ENCODE data around the gene NEK2.
"Not testable (repeated sequence)": the region's sequence is repeated elsewhere in the genome, so short reads cannot be mapped to it uniquely, and the experiment has no call there.

The NEK2 gene

GRCh38 chr1:211695135-211695816 lies 19.9 kb upstream of the NEK2 start:
- DNase-seq (ENCODE audit: low read depth in 2 of 2), result peak in 1 of 2 donors; percentile 10
- H3K4me3 ChIP-seq (replicated peaks in 1 of 2; ENCODE audit: low read depth in 2 of 2, low read length in 2 of 2), result no peak overlapping the region
- TF ChIP-seq, protein P1, sequence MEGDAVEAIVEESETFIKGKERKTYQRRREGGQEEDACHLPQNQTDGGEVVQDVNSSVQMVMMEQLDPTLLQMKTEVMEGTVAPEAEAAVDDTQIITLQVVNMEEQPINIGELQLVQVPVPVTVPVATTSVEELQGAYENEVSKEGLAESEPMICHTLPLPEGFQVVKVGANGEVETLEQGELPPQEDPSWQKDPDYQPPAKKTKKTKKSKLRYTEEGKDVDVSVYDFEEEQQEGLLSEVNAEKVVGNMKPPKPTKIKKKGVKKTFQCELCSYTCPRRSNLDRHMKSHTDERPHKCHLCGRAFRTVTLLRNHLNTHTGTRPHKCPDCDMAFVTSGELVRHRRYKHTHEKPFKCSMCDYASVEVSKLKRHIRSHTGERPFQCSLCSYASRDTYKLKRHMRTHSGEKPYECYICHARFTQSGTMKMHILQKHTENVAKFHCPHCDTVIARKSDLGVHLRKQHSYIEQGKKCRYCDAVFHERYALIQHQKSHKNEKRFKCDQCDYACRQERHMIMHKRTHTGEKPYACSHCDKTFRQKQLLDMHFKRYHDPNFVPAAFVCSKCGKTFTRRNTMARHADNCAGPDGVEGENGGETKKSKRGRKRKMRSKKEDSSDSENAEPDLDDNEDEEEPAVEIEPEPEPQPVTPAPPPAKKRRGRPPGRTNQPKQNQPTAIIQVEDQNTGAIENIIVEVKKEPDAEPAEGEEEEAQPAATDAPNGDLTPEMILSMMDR (IDR thresholded peaks at IDR 0.05; ENCODE audit: low read depth, low read length), result no peak

GRCh38 chr1:211693911-211694310 lies 18.5 kb upstream of the NEK2 start:
- not testable (repeated sequence) for H3K4me3 ChIP-seq (replicated peaks in 1 of 2; ENCODE audit: low read depth in 2 of 2, low read length in 2 of 2); DNase-seq (ENCODE audit: low read depth in 2 of 2)

GRCh38 chr1:211688421-211688820 lies 13.0 kb upstream of the NEK2 start:
- TF ChIP-seq, protein P1 (IDR thresholded peaks at IDR 0.05; ENCODE audit: low read depth, low read length), result no peak
- H3K4me3 ChIP-seq (replicated peaks in 1 of 2; ENCODE audit: low read depth in 2 of 2, low read length in 2 of 2), result no peak overlapping the region
- DNase-seq (ENCODE audit: low read depth in 2 of 2), result no peak

DNA sequence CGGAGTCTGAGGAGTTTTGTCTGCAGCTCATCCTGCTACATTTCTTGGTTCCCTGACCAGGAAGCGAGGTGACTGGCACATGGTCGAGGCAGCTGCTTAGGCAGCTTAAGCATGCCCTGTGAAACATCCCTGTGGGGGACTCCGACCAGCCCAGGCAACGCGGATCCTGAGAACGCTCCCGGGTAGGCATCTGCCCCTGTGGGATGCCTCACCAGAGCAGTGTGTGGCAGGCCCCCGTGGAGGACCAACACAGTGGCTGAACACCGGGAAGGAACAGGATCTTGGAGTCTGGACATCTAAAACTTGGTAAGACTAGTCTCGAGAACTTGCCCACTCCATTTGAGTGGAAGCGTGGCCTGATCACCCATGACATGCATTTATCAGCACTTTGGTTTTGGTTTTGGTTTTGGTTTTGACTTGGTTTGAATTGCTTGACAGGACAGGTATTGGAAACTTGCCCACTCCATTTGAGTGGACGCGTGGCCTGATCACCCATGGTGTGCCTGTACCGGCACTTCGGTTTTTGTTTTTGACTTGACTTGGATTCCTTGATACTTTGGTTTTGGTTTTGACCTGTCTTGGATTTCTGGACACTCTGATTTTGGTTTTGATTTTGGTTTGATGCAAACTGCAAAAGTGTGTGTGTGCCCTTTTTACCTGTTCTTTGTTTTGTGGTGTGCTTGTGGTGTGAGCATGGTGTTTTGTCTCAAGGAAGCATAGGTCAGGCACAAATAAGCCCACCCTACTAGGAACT lies 12.2 kb upstream of the NEK2 start:
- TF ChIP-seq, protein P1 (IDR thresholded peaks at IDR 0.05; ENCODE audit: low read depth, low read length), result no peak
- DNase-seq (ENCODE audit: low read depth in 2 of 2), result no peak
- H3K4me3 ChIP-seq (replicated peaks in 1 of 2; ENCODE audit: low read depth in 2 of 2, low read length in 2 of 2), result no peak overlapping the region

- H3K4me3 ChIP-seq (replicated peaks in 1 of 2; ENCODE audit: low read depth in 2 of 2, low read length in 2 of 2), result no peak overlapping the region
- DNase-seq (ENCODE audit: low read depth in 2 of 2), result no peak
- TF ChIP-seq, protein P1 (IDR thresholded peaks at IDR 0.05; ENCODE audit: low read depth, low read length), result no peak
Observed at GRCh38 chr1:211685823-211686222, 10.4 kb upstream of the NEK2 start.

DNA sequence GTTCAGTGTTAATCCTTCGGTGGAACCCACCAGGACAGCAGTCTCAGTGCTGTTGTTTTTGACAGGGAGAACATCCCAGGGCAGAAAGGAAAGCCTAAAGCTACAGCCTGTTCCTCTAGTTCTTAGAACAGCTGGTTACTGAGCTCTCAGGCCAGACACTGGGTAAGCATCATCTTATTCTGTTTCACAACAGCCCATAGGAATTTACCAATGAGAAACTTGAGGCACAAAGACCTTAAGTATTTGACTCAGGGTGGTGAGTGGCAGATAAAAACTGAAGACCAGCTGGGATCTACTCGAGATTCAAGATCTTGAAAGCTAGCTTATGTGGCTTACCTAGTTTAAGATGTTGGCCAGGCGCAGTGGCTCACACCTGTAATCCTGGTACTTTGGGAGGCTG lies 9.4 kb upstream of the NEK2 start:
- TF ChIP-seq, protein P1 (IDR thresholded peaks at IDR 0.05; ENCODE audit: low read depth, low read length), result no peak
- peak; percentile 17 to 36 for DNase-seq (ENCODE audit: low read depth in 2 of 2)
- H3K4me3 ChIP-seq (replicated peaks in 1 of 2; ENCODE audit: low read depth in 2 of 2, low read length in 2 of 2), result no peak overlapping the region

DNA sequence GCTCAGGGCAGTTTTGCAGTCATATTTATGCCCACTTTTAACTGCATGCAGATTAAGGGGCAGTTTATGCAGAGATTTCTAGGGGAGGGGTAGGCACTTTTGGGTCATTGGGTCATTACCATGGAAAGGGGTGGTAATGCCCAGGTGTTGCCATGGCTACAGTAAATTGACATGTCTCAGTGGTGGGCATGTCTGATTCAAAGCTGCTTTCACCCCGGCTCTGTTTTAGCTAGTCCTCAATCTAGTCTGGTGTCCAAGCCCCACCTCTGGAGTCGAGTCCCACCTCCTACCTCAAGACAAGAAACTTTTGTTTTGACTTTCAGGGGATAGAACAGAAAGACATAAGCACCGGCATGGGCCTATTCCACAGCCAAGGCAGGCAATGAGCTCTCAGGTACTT lies 8.9 kb upstream of the NEK2 start:
- DNase-seq (ENCODE audit: low read depth in 2 of 2), result no peak
- TF ChIP-seq, protein P1 (IDR thresholded peaks at IDR 0.05; ENCODE audit: low read depth, low read length), result no peak
- no peak overlapping the region for H3K4me3 ChIP-seq (replicated peaks in 1 of 2; ENCODE audit: low read depth in 2 of 2, low read length in 2 of 2)
